Measurements from ENCODE around the gene DNAH6. TPM values are rescaled to one million over a fixed set of nuclear protein-coding genes. Genes with fewer than 3 reads are reported as not detected.

DNAH6 gene
- total RNA-seq, 3 donors from 2014 or later: 2.3 to 4.1 (median 3.0) TPM

- H3K4me3 ChIP-seq: no peak overlapping the region
- no peaks in the 10 kb centered on the region for H3K27me3 ChIP-seq
- H3K9me3 ChIP-seq: peaks cover 0 to 9% of the 10 kb centered on the region in 2 donors
- intact Hi-C loops (cut with DNase I; ENCODE audit: low total_unique reads): no loop called here
- DNase-seq (ENCODE audit: low spot score in 2 of 2): no peak
- H3K36me3 ChIP-seq: no peaks in the 10 kb centered on the region
- no peak overlapping the region for H3K27ac ChIP-seq
- no peaks in the 10 kb centered on the region for H3K4me1 ChIP-seq
- no peak for TF ChIP-seq POLR2A (IDR thresholded peaks at IDR 0.05)
- TF ChIP-seq CTCF (IDR thresholded peaks at IDR 0.05): no peak
- no peak for TF ChIP-seq POLR2AphosphoS5 (IDR thresholded peaks at IDR 0.05)
These were observed 123.5 kb downstream of the DNAH6 start for GRCh38 chr2:84639751-84640150.

GRCh38 chr2:84640411-84640810 lies 124.1 kb downstream of the DNAH6 start:
- no peak overlapping the region for H3K27ac ChIP-seq
- peaks cover 0 to 12% of the 10 kb centered on the region in 2 donors for H3K9me3 ChIP-seq
- no peak for TF ChIP-seq POLR2AphosphoS5 (IDR thresholded peaks at IDR 0.05)
- TF ChIP-seq CTCF (IDR thresholded peaks at IDR 0.05): no peak
- no peak for TF ChIP-seq POLR2A (IDR thresholded peaks at IDR 0.05)
- no peaks in the 10 kb centered on the region for H3K27me3 ChIP-seq
- intact Hi-C loops (cut with DNase I; ENCODE audit: low total_unique reads): no loop called here
- no peaks in the 10 kb centered on the region for H3K36me3 ChIP-seq
- no peaks in the 10 kb centered on the region for H3K4me1 ChIP-seq
- no peak for DNase-seq (ENCODE audit: low spot score in 2 of 2)
- H3K4me3 ChIP-seq: no peak overlapping the region

GRCh38 chr2:84641021-84641420 lies 124.7 kb downstream of the DNAH6 start:
- Histone ChIP-seq H3K27ac (no peak overlapping the region), H3K27me3 (no peaks in the 10 kb centered on the region), H3K4me1 (no peaks in the 10 kb centered on the region), H3K9me3 (peaks cover 0 to 12% of the 10 kb centered on the region in 2 donors), H3K4me3 (no peak overlapping the region), H3K36me3 (no peaks in the 10 kb centered on the region)
- DNase-seq (ENCODE audit: low spot score in 2 of 2): no peak
- intact Hi-C loops (cut with DNase I; ENCODE audit: low total_unique reads): no loop called here
- no peak for TF ChIP-seq POLR2A (IDR thresholded peaks at IDR 0.05)
- no peak for TF ChIP-seq CTCF (IDR thresholded peaks at IDR 0.05)
- TF ChIP-seq POLR2AphosphoS5 (IDR thresholded peaks at IDR 0.05): no peak

GRCh38 chr2:84643991-84644390 lies 127.7 kb downstream of the DNAH6 start:
- TF ChIP-seq POLR2AphosphoS5 (IDR thresholded peaks at IDR 0.05): no peak
- no peak for TF ChIP-seq CTCF (IDR thresholded peaks at IDR 0.05)
- no peak for TF ChIP-seq POLR2A (IDR thresholded peaks at IDR 0.05)
- intact Hi-C loops (cut with DNase I; ENCODE audit: low total_unique reads): no loop called here
- peaks cover 0 to 12% of the 10 kb centered on the region in 2 donors for H3K9me3 ChIP-seq
- H3K27ac ChIP-seq: no peak overlapping the region
- H3K4me3 ChIP-seq: no peak overlapping the region
- H3K27me3 ChIP-seq: no peaks in the 10 kb centered on the region
- H3K4me1 ChIP-seq: no peaks in the 10 kb centered on the region
- no peaks in the 10 kb centered on the region for H3K36me3 ChIP-seq
- DNase-seq (ENCODE audit: low spot score in 2 of 2): no peak

- H3K36me3 ChIP-seq: no peaks in the 10 kb centered on the region
- H3K27me3 ChIP-seq: no peaks in the 10 kb centered on the region
- DNase-seq (ENCODE audit: low spot score in 2 of 2): no peak
- peaks cover 0 to 12% of the 10 kb centered on the region in 2 donors for H3K9me3 ChIP-seq
- H3K4me3 ChIP-seq: no peak overlapping the region
- intact Hi-C loops (cut with DNase I; ENCODE audit: low total_unique reads): loop anchor here (2.0 kb wide), 1 partner anchor 24 kb away; no protein-coding TSS in a partner anchor
- no peak overlapping the region for H3K27ac ChIP-seq
- H3K4me1 ChIP-seq: no peaks in the 10 kb centered on the region
- TF ChIP-seq CTCF (IDR thresholded peaks at IDR 0.05): no peak
- no peak for TF ChIP-seq POLR2A (IDR thresholded peaks at IDR 0.05)
- no peak for TF ChIP-seq POLR2AphosphoS5 (IDR thresholded peaks at IDR 0.05)
These were observed 130.2 kb downstream of the DNAH6 start for GRCh38 chr2:84646514-84646913.
